Activated CD8-positive, alpha-beta memory T cell treated with anti-CD3 and anti-CD28 coated beads, Interleukin-2, amount 50 U/mL, for 24 hours (primary cell): ENCODE measurements around the gene TENM3.

Source experiments
- DNase-seq: peaks from one replicate; pipeline ENCODE4 v3.0.0-alpha.2; 2020; ENCODE audit errors: extremely low read depth

TENM3 gene

GRCh38 chr4:182770259-182770995 is 527.2 kb downstream of the TENM3 start:
- no peak for DNase-seq

GRCh38 chr4:182770996-182771514 is 527.9 kb downstream of the TENM3 start:
- no peak for DNase-seq

- DNase-seq = no peak
These were observed 531.9 kb downstream of the TENM3 start for GRCh38 chr4:182775075-182775474.

- DNase-seq = no peak
These were observed 533.3 kb downstream of the TENM3 start for GRCh38 chr4:182776376-182777105.

- DNase-seq = no peak
These were observed 535.2 kb downstream of the TENM3 start for GRCh38 chr4:182778222-182778982.

GRCh38 chr4:182786991-182787390 is 543.8 kb downstream of the TENM3 start:
- DNase-seq = no peak

GRCh38 chr4:182788201-182788600 is 545.0 kb downstream of the TENM3 start:
- no peak for DNase-seq

- DNase-seq = no peak
These were observed 546.3 kb downstream of the TENM3 start for GRCh38 chr4:182789529-182789928.

- no peak for DNase-seq
These were observed 552.4 kb downstream of the TENM3 start for GRCh38 chr4:182795446-182796238.

- DNase-seq = no peak
These were observed 556.5 kb downstream of the TENM3 start for GRCh38 chr4:182799515-182800215.

GRCh38 chr4:182800216-182800515 is 557.0 kb downstream of the TENM3 start:
- no peak for DNase-seq

GRCh38 chr4:182801636-182802035 is 558.4 kb downstream of the TENM3 start:
- no peak for DNase-seq

- DNase-seq = no peak
These were observed 559.4 kb downstream of the TENM3 start for GRCh38 chr4:182802621-182803020.

GRCh38 chr4:182803235-182803634 is 560.0 kb downstream of the TENM3 start:
- DNase-seq = no peak

GRCh38 chr4:182804131-182804530 is 560.9 kb downstream of the TENM3 start:
- DNase-seq = no peak

- no peak for DNase-seq
These were observed 562.1 kb downstream of the TENM3 start for GRCh38 chr4:182805321-182805720.

GRCh38 chr4:182805750-182806149 is 562.5 kb downstream of the TENM3 start:
- no peak for DNase-seq

- DNase-seq = no peak
These were observed 563.4 kb downstream of the TENM3 start for GRCh38 chr4:182806259-182807252.

- DNase-seq = no peak
These were observed 564.1 kb downstream of the TENM3 start for GRCh38 chr4:182807346-182807745.
